ENCODE measurements around the gene TRIM15.

The TRIM15 gene

DNA sequence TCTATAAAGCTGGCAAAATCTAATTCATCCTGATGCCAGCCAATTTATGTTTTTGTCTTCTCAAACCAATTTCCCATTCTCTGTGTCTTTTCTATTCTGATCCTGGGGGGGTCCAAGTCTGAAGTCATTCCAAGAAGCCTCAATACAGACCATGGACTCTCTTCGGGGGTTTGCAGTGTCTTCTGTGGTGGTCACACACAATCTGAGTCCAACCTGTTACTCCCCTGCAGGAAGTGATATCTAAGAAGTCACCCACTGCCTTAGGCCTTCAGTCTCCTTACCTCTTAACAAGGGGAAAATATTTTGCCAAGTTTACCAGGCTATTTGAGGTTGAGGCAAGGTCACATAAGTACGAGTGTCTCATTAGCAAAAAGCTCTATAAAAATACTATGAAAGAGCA lies 48.0 kb downstream of the TRIM15 start:
- Histone ChIP-seq H3K27me3 (ENCODE audit: insufficient read depth, low read length, poor library complexity) (no peaks in the 10 kb centered on the region), H3K27ac (ENCODE audit: low read depth, low read length) (no peak overlapping the region), H3K23ac (ENCODE audit: low read length) (no peak overlapping the region), H3K79me1 (ENCODE audit: low read length) (peaks cover 7% of the 10 kb centered on the region), H2BK120ac (ENCODE audit: low read depth, low read length) (no peak overlapping the region), H3K4me2 (ENCODE audit: low read length) (no peak overlapping the region), H3K79me2 (ENCODE audit: control insufficient read depth, insufficient read depth, low read length) (peaks cover 2% of the 10 kb centered on the region), H3K9ac (ENCODE audit: low read length) (no peak overlapping the region), H3K4me3 (ENCODE audit: low read length) (no peak overlapping the region), H3K56ac (ENCODE audit: low read length) (no peak overlapping the region), H3K4ac (ENCODE audit: low read depth, low read length) (no peak overlapping the region), H4K8ac (ENCODE audit: low read depth, low read length) (no peak overlapping the region), H2AK5ac (ENCODE audit: low read length) (no peak overlapping the region), H4K5ac (ENCODE audit: low read length) (no peak overlapping the region), H3K18ac (ENCODE audit: low read length) (no peak overlapping the region), H3K4me1 (ENCODE audit: control insufficient read depth, low read depth, low read length) (peaks cover 18% of the 10 kb centered on the region), H2BK5ac (ENCODE audit: low read length) (no peak overlapping the region), H2BK15ac (replicated peaks; ENCODE audit: low read depth) (no peak overlapping the region), H3K36me3 (ENCODE audit: control insufficient read depth, insufficient read depth, low read length) (no peaks in the 10 kb centered on the region)
- DNase-seq: no peak
- WGBS (ENCODE audit: extremely low coverage, insufficient coverage, low lambda C conversion rate): no CpG with 5 or more reads among the region's 2 CpGs

DNA sequence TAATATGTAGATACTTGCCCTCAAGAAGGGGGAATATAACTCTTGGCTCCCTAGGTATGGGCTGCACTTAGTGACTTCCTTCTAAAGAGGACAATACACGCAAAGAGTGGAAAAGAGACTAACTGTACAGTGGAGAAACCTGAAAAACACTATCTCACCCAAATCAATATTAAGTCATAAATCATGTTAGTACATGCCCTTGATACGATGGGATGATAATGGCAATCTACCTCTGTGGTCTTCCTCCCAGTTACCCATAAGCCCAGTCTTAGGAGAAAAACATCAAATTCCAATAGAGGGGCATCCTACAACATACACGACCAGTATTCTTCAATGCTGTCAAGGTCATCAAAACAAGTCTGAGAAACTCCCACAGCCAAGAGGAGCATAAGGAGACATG lies 48.6 kb downstream of the TRIM15 start:
- Histone ChIP-seq H3K79me1 (ENCODE audit: low read length) (peaks cover 7% of the 10 kb centered on the region), H4K8ac (ENCODE audit: low read depth, low read length) (no peak overlapping the region), H4K5ac (ENCODE audit: low read length) (no peak overlapping the region), H3K36me3 (ENCODE audit: control insufficient read depth, insufficient read depth, low read length) (no peaks in the 10 kb centered on the region), H3K4me3 (ENCODE audit: low read length) (no peak overlapping the region), H3K4ac (ENCODE audit: low read depth, low read length) (no peak overlapping the region), H3K9ac (ENCODE audit: low read length) (peak overlapping the region; percentile 14), H3K27me3 (ENCODE audit: insufficient read depth, low read length, poor library complexity) (no peaks in the 10 kb centered on the region), H2BK5ac (ENCODE audit: low read length) (no peak overlapping the region), H3K4me1 (ENCODE audit: control insufficient read depth, low read depth, low read length) (peaks cover 15% of the 10 kb centered on the region), H3K18ac (ENCODE audit: low read length) (no peak overlapping the region), H3K79me2 (ENCODE audit: control insufficient read depth, insufficient read depth, low read length) (peaks cover 2% of the 10 kb centered on the region), H2AK5ac (ENCODE audit: low read length) (no peak overlapping the region), H2BK15ac (replicated peaks; ENCODE audit: low read depth) (no peak overlapping the region), H3K27ac (ENCODE audit: low read depth, low read length) (no peak overlapping the region), H3K56ac (ENCODE audit: low read length) (no peak overlapping the region), H3K23ac (ENCODE audit: low read length) (no peak overlapping the region), H2BK120ac (ENCODE audit: low read depth, low read length) (no peak overlapping the region), H3K4me2 (ENCODE audit: low read length) (no peak overlapping the region)
- no CpG with 5 or more reads among the region's 3 CpGs for WGBS (ENCODE audit: extremely low coverage, insufficient coverage, low lambda C conversion rate)
- DNase-seq: no peak

DNA sequence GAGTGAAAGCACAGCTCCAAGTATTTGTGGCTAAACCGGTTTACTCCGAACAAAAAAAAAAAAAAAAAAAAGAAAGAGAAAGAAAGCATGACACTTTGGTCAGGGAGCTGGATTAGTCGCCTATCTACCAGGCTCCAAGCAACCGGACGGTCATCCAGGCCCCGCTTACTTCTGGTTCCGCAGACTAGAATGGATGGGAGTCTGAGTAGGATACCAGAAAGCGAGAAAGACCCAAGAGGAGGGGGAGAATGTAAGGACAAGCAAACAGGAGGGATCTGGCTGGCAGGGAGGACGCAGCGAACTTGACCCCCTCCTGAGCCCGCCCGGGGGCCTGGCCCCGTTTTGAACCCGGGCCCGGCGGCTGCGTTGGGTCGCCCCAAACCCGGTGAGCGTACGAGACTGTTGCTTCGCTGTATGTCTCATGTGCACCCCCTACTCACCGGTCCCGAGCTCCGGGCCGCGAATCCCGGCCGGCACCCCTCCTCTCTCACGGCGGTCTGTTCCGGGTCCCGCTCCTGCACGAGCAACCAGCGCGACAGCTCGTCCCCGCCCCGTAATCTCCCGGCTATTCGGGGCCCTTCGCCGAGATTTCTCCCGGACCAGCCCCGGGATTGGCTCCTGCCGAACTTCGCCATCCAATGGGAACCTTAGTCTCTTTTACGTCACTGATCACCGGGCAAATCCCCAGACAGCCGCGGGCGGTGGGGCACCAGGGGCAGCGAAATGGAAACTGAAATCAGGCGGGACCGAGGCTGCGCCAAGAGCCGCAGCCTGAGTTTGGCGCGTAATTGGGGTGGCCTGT lies 49.7 kb downstream of the TRIM15 start, which contains the start of gene TRIM26:
TRIM26 (minus strand) TSS at position 542 of the 802 bp plus-strand sequence. CDS start 14,303 bp downstream, outside the sequence.
- H3K27me3 ChIP-seq (ENCODE audit: insufficient read depth, low read length, poor library complexity): no peaks in the 10 kb centered on the region
- H3K4me2 ChIP-seq (ENCODE audit: low read length): peak within 1 kb of the TSS; percentile 43
- no CpG with 5 or more reads among the region's 59 CpGs for WGBS (ENCODE audit: extremely low coverage, insufficient coverage, low lambda C conversion rate)

DNA sequence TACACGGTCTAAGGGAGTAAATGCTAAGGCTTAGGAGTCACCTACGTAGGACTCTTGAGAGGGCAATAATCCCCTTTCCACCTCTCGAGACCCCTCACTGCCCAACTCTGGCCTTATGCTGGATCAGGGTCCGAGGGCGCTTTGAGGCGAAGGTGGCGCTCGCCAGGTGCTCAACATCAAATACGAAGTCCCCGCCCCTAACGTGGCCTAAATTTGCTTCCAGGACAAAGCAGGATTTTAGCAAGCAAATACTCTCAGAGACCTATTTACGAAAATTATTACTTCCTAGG lies 50.3 kb downstream of the TRIM15 start:
- Histone ChIP-seq H3K27ac (ENCODE audit: low read depth, low read length) (no peak overlapping the region), H2BK120ac (ENCODE audit: low read depth, low read length) (no peak overlapping the region), H3K18ac (ENCODE audit: low read length) (peak overlapping the region; percentile 61), H3K56ac (ENCODE audit: low read length) (peak overlapping the region; percentile 97), H3K4me3 (ENCODE audit: low read length) (peak overlapping the region; percentile 2), H3K27me3 (ENCODE audit: insufficient read depth, low read length, poor library complexity) (no peaks in the 10 kb centered on the region), H2BK5ac (ENCODE audit: low read length) (no peak overlapping the region), H3K79me1 (ENCODE audit: low read length) (peaks cover 7% of the 10 kb centered on the region), H2AK5ac (ENCODE audit: low read length) (no peak overlapping the region), H3K36me3 (ENCODE audit: control insufficient read depth, insufficient read depth, low read length) (no peaks in the 10 kb centered on the region), H3K9ac (ENCODE audit: low read length) (peak overlapping the region; percentile 87), H3K4me1 (ENCODE audit: control insufficient read depth, low read depth, low read length) (peaks cover 5% of the 10 kb centered on the region), H3K79me2 (ENCODE audit: control insufficient read depth, insufficient read depth, low read length) (peaks cover 2% of the 10 kb centered on the region), H4K8ac (ENCODE audit: low read depth, low read length) (no peak overlapping the region), H4K5ac (ENCODE audit: low read length) (no peak overlapping the region), H3K4me2 (ENCODE audit: low read length) (peak overlapping the region; percentile 43), H3K4ac (ENCODE audit: low read depth, low read length) (no peak overlapping the region), H3K23ac (ENCODE audit: low read length) (no peak overlapping the region), H2BK15ac (replicated peaks; ENCODE audit: low read depth) (no peak overlapping the region)
- DNase-seq: no peak
- no CpG with 5 or more reads among the region's 12 CpGs for WGBS (ENCODE audit: extremely low coverage, insufficient coverage, low lambda C conversion rate)

More for the DNA sequence above, 49.7 kb downstream of the TRIM15 start, which contains the start of gene TRIM26:
- Histone ChIP-seq H3K79me2 (ENCODE audit: control insufficient read depth, insufficient read depth, low read length) (peaks cover 2% of the 10 kb centered on the region), H3K4ac (ENCODE audit: low read depth, low read length) (no peak within 1 kb of the TSS), H2AK5ac (ENCODE audit: low read length) (no peak within 1 kb of the TSS), H3K56ac (ENCODE audit: low read length) (peak within 1 kb of the TSS; percentile 97), H3K23ac (ENCODE audit: low read length) (no peak within 1 kb of the TSS), H4K8ac (ENCODE audit: low read depth, low read length) (no peak within 1 kb of the TSS), H3K79me1 (ENCODE audit: low read length) (peaks cover 7% of the 10 kb centered on the region), H2BK5ac (ENCODE audit: low read length) (no peak within 1 kb of the TSS), H2BK15ac (replicated peaks; ENCODE audit: low read depth) (no peak within 1 kb of the TSS), H3K27ac (ENCODE audit: low read depth, low read length) (no peak within 1 kb of the TSS), H3K4me1 (ENCODE audit: control insufficient read depth, low read depth, low read length) (peaks cover 5% of the 10 kb centered on the region), H3K4me3 (ENCODE audit: low read length) (peak within 1 kb of the TSS; percentile 66), H2BK120ac (ENCODE audit: low read depth, low read length) (no peak within 1 kb of the TSS), H4K5ac (ENCODE audit: low read length) (no peak within 1 kb of the TSS), H3K36me3 (ENCODE audit: control insufficient read depth, insufficient read depth, low read length) (no peaks in the 10 kb centered on the region), H3K9ac (ENCODE audit: low read length) (peak within 1 kb of the TSS; percentile 87), H3K18ac (ENCODE audit: low read length) (peak within 1 kb of the TSS; percentile 61)
- DNase-seq: peak; percentile 99

DNA sequence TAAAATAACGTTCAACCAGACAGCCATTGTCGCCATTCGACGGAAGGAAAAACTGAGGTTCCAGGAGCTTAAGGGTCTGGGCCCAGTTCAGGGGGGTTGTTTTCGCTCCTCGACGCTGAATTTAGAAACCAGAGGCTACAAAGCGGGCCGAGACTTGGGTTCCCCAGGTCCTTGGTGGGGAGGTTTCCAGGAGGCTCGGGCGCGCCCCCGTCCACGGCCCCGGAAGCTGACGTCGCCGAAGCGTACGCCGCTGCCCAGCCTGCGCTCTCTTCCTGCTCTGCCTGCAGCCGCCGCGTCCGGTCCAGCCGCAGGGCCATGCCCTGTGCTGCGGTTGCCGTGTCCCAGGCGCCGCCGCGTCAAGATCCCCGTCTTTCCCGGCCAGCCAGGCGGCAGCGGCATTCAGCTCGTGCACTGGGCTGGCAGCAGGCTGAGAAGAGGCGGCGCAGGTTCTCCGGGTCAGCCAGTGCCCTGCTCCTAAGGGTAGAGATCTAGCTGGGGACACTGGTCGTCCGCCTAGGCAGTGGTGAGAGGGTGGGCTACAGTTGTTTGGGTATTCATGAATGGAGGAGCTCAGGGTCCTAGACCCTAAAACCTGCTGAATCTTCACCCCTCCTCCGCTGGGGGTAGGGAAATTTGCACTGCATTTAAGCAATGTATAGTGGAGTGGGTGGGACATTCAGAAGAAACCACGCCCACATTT lies 50.8 kb downstream of the TRIM15 start:
- Histone ChIP-seq H3K18ac (ENCODE audit: low read length) (peak overlapping the region; percentile 61), H3K9ac (ENCODE audit: low read length) (peak overlapping the region; percentile 87), H3K79me1 (ENCODE audit: low read length) (peaks cover 7% of the 10 kb centered on the region), H3K23ac (ENCODE audit: low read length) (no peak overlapping the region), H4K8ac (ENCODE audit: low read depth, low read length) (no peak overlapping the region), H3K4me1 (ENCODE audit: control insufficient read depth, low read depth, low read length) (peaks cover 5% of the 10 kb centered on the region), H3K27ac (ENCODE audit: low read depth, low read length) (no peak overlapping the region), H3K4me3 (ENCODE audit: low read length) (peak overlapping the region; percentile 46), H2BK120ac (ENCODE audit: low read depth, low read length) (no peak overlapping the region), H3K4me2 (ENCODE audit: low read length) (peak overlapping the region; percentile 43), H2BK15ac (replicated peaks; ENCODE audit: low read depth) (no peak overlapping the region), H2BK5ac (ENCODE audit: low read length) (no peak overlapping the region), H4K5ac (ENCODE audit: low read length) (no peak overlapping the region), H3K36me3 (ENCODE audit: control insufficient read depth, insufficient read depth, low read length) (no peaks in the 10 kb centered on the region), H3K79me2 (ENCODE audit: control insufficient read depth, insufficient read depth, low read length) (peaks cover 2% of the 10 kb centered on the region), H2AK5ac (ENCODE audit: low read length) (no peak overlapping the region), H3K27me3 (ENCODE audit: insufficient read depth, low read length, poor library complexity) (no peaks in the 10 kb centered on the region), H3K56ac (ENCODE audit: low read length) (peak overlapping the region; percentile 97), H3K4ac (ENCODE audit: low read depth, low read length) (no peak overlapping the region)
- WGBS (ENCODE audit: extremely low coverage, insufficient coverage, low lambda C conversion rate): no CpG with 5 or more reads among the region's 45 CpGs
- peak; percentile 77 for DNase-seq

All from mesendoderm (in vitro differentiated cells).